Neural crest cell (in vitro differentiated cells): Measurements from ENCODE around the gene FJX1. TPM values are rescaled to one million over a fixed set of nuclear protein-coding genes. Genes with fewer than 3 reads are reported as not detected.
"Not testable (repeated sequence)": the region's sequence is repeated elsewhere in the genome, so short reads cannot be mapped to it uniquely, and the experiment has no call there.

ENCODE experiments used
- DNase-seq: peaks from one replicate; pipeline ENCODE4 v3.0.0; 2021; ENCODE audit warnings: low read depth, mixed read lengths, low spot score
- H3K27ac Mint-ChIP-seq: one replicate; pipeline ENCODE4 v1.8.0; 2021; ENCODE audit warnings: mild to moderate bottlenecking, mixed read lengths; ENCODE audit not compliant: unreplicated experiment
- H3K27me3 Mint-ChIP-seq: 2 replicates; pipeline ENCODE4 v1.8.0; 2021; ENCODE audit warnings: low read depth, mild to moderate bottlenecking, mixed read lengths
- H3K36me3 Mint-ChIP-seq: 2 replicates; pipeline ENCODE4 v1.8.0; 2021; ENCODE audit warnings: low read depth, mild to moderate bottlenecking, mixed read lengths
- H3K4me1 Mint-ChIP-seq: 2 replicates; pipeline ENCODE4 v1.8.0; 2021; ENCODE audit warnings: mixed read lengths
- H3K4me3 Mint-ChIP-seq: one replicate; pipeline ENCODE4 v1.8.0; 2021; ENCODE audit warnings: mild to moderate bottlenecking, mixed read lengths
- H3K9me3 Mint-ChIP-seq: 2 replicates; pipeline ENCODE4 v1.8.0; 2021; ENCODE audit warnings: mixed read lengths
- CTCF ChIP-seq: fragments of 200-600 bp; sonication (generic); conservative IDR thresholded peaks from 2 replicates; pipeline ENCODE4 v1.5.0; 2021; ENCODE audit warnings: antibody characterized with exemption, mild to moderate bottlenecking
- total RNA-seq: library from RNA; stranded (reverse); gene quantifications from 2 replicates; pipeline ENCODE4 v1.2.1, GENCODE V29; 2021

FJX1 gene
- total RNA-seq, 1 donor from 2014 or later: 28.2 TPM

- Mint-ChIP-seq H3K27me3 (peaks cover 27% of the 10 kb centered on the region), H3K9me3 (peaks cover 27% of the 10 kb centered on the region), H3K36me3 (peaks cover 42% of the 10 kb centered on the region), H3K4me1 (peaks cover 39% of the 10 kb centered on the region), H3K27ac (peak overlapping the region; percentile 21), H3K4me3 (peak overlapping the region; percentile 93)
- TF ChIP-seq CTCF: no peak
- no peak for DNase-seq
These were observed 43.9 kb downstream of the FJX1 start for GRCh38 chr11:35662061-35662648.

DNA sequence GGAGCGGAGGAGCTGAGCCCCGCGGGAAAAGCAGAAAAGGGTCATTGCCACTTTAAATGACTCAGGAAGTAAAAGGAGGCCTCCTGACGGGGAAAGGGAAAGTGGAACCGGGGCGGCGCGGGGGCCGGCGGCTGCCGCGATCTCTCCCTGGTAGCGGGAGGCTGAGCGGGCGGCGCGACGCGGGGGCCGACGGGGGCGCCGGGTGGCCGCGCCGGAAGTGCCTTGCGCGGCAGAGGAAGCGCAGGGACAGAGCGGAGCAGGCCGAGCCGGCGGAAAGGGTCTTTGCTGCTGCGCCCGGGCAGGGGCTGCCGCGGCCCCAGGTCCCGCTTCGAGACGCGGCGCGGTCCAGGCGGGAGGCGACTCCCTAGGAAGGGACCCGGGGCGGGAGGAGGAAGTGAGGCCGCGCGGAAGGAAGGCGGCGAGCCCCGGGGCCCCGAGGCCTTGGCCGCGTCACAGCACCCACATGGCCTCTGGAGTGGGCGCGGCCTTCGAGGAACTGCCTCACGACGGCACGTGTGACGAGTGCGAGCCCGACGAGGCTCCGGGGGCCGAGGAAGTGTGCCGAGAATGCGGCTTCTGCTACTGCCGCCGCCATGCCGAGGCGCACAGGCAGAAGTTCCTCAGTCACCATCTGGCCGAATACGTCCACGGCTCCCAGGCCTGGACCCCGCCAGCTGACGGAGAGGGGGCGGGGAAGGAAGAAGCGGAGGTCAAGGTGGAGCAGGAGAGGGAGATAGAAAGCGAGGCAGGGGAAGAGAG is 44.6 kb downstream of the FJX1 start, which contains the start of gene TRIM44:
Gene TRIM44, plus strand, starts transcription at position 127 of the 759 bp plus-strand sequence. Its CDS starts 337 bp downstream, at position 464.
- Mint-ChIP-seq H3K27me3 (peaks cover 23% of the 10 kb centered on the region), H3K36me3 (peaks cover 43% of the 10 kb centered on the region), H3K9me3 (peaks cover 27% of the 10 kb centered on the region), H3K27ac (peak within 1 kb of the TSS; percentile 90), H3K4me3 (peak within 1 kb of the TSS; percentile 93), H3K4me1 (peaks cover 39% of the 10 kb centered on the region)
- no peak for TF ChIP-seq CTCF
- DNase-seq: peak; percentile 61

GRCh38 chr11:35663408-35663702 is 45.1 kb downstream of the FJX1 start:
- H3K4me3 Mint-ChIP-seq: peak overlapping the region; percentile 93
- peaks cover 47% of the 10 kb centered on the region for H3K36me3 Mint-ChIP-seq
- H3K27me3 Mint-ChIP-seq: peaks cover 17% of the 10 kb centered on the region
- DNase-seq: no peak
- no peak for TF ChIP-seq CTCF
- peaks cover 27% of the 10 kb centered on the region for H3K9me3 Mint-ChIP-seq
- peak overlapping the region; percentile 90 for H3K27ac Mint-ChIP-seq
- H3K4me1 Mint-ChIP-seq: peaks cover 39% of the 10 kb centered on the region

DNA sequence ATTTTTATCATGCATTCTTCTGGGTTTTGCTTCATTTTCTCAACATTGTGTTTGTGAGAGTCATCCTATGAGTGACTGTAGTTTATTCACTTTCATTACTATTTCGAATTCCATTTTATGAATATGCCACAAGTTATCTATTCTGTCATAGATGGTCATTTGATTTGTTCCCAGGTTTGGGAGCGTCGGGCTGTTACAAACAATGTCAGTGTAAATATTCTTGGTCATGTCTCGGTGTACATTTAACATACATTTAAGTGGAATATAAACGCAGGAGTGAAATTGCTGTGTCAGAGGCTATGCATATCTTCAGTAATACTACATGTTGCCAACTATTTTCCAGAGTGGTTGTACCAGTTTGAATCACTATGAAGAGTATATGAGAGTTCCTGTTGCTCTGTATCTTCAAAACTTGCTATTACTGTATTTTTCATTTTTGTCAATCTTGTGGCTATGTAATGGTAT is 46.7 kb downstream of the FJX1 start:
- Mint-ChIP-seq H3K4me3 (peak overlapping the region; percentile 93), H3K27ac (no peak overlapping the region), H3K27me3 (peaks cover 15% of the 10 kb centered on the region), H3K4me1 (peaks cover 40% of the 10 kb centered on the region), H3K36me3 (peaks cover 52% of the 10 kb centered on the region), H3K9me3 (peaks cover 27% of the 10 kb centered on the region)
- DNase-seq: no peak
- no peak for TF ChIP-seq CTCF

- no peak overlapping the region for H3K4me3 Mint-ChIP-seq
- no peak for DNase-seq
- peaks cover 51% of the 10 kb centered on the region for H3K36me3 Mint-ChIP-seq
- H3K9me3 Mint-ChIP-seq: peaks cover 29% of the 10 kb centered on the region
- H3K27me3 Mint-ChIP-seq: peaks cover 3% of the 10 kb centered on the region
- H3K4me1 Mint-ChIP-seq: peaks cover 34% of the 10 kb centered on the region
- TF ChIP-seq CTCF: no peak
- H3K27ac Mint-ChIP-seq: no peak overlapping the region
These were observed 49.0 kb downstream of the FJX1 start for GRCh38 chr11:35667257-35667656.

DNA sequence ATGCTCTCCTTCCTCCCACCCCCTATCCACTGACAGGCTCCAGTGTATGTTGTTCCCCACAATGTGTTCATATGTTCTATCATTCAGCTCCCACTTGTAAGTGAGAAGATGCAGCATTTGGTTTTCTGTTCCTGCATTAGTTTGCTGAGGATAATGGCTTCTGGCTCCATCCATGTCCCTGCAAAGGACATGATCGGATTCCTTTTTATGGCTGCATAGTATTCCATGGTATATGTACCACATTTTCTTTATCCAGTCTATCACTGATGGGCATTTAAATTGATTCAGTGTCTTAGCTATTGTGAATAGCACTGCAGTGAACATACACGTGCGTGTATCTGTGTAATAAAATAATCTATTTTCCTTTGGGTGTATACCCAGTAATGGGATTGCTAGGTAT is 50.1 kb downstream of the FJX1 start:
- H3K4me1 Mint-ChIP-seq: peaks cover 27% of the 10 kb centered on the region
- DNase-seq, H3K27me3 Mint-ChIP-seq, H3K27ac Mint-ChIP-seq, H3K4me3 Mint-ChIP-seq: not testable (repeated sequence)
- H3K9me3 Mint-ChIP-seq: peaks cover 25% of the 10 kb centered on the region
- peaks cover 44% of the 10 kb centered on the region for H3K36me3 Mint-ChIP-seq
